Colonic mucosa (tissue), 4 donors: ENCODE results near the gene MYO7B. TPM values are rescaled to one million over a fixed set of nuclear protein-coding genes. Genes with fewer than 3 reads are reported as not detected.

ENCODE experiments used
- DNase-seq: peaks from one replicate; pipeline ENCODE4 v3.0.0-alpha.2; 2020
- H3K27ac ChIP-seq: fragments of 200-600 bp; one replicate; pipeline ENCODE4 v1.8.0; 2021
- H3K27me3 ChIP-seq: fragments of 200-600 bp; one replicate; pipeline ENCODE4 v1.8.0; 2021
- H3K36me3 ChIP-seq: fragments of 200-600 bp; one replicate; pipeline ENCODE4 v1.8.0; 2021
- H3K4me1 ChIP-seq: fragments of 200-600 bp; one replicate; pipeline ENCODE4 v1.8.0; 2021; ENCODE audit warnings: mild to moderate bottlenecking
- H3K4me3 ChIP-seq: fragments of 200-600 bp; one replicate; pipeline ENCODE4 v1.8.0; 2021
- H3K9ac ChIP-seq, 2 donors: one replicate each; pipeline ENCODE4 v1.7.0; 2013; ENCODE audit warnings: control low read depth in 2 of 2, low read depth in 2 of 2, low read length in 2 of 2
- H3K9me3 ChIP-seq: fragments of 200-600 bp; one replicate; pipeline ENCODE4 v1.8.0; 2021
- CTCF ChIP-seq: fragments of 200-600 bp; IDR thresholded peaks from one replicate; pipeline ENCODE4 v1.8.0; 2022; ENCODE audit warnings: antibody characterized with exemption, mild to moderate bottlenecking
- intact Hi-C: fragments of 100-400 bp; cut with DNase I; formaldehyde crosslinking; loops from one replicate; pipeline ENCODE4 v1.14.1; 2022
- total RNA-seq, 2 donors: library from RNA; stranded (reverse); fragmentation: NEBNext Ultra II Directional in 1 of 2; extraction: Animal tissue kit (Norgen Biotek cat#: 25700) in 1 of 2; gene quantifications; one replicate each; pipeline ENCODE4 v1.2.1, GENCODE V29; 2021
- donor health status: healthy.
- donor health status: DM: no; HTN: no; CAD: no.
- donor health status: DM: no; HTN: no; CAD: no.

The MYO7B gene
- total RNA-seq, 2 donors from 2014 or later = 159 to 218 TPM

GRCh38 chr2:127637725-127638252 lies 102.3 kb downstream of the MYO7B start:
- intact Hi-C loops = no loop called here
- Histone ChIP-seq H3K36me3 (no peaks in the 10 kb centered on the region), H3K4me1 (no peaks in the 10 kb centered on the region), H3K9me3 (no peaks in the 10 kb centered on the region), H3K9ac (peak overlapping the region in 1 of 2 donors; percentile 19), H3K4me3 (no peak overlapping the region), H3K27ac (peak overlapping the region; percentile 57), H3K27me3 (no peaks in the 10 kb centered on the region)
- no peak for TF ChIP-seq CTCF
- DNase-seq = no peak

- Histone ChIP-seq H3K4me1 (no peaks in the 10 kb centered on the region), H3K27me3 (no peaks in the 10 kb centered on the region), H3K36me3 (no peaks in the 10 kb centered on the region), H3K27ac (peak overlapping the region; percentile 57), H3K4me3 (no peak overlapping the region), H3K9me3 (no peaks in the 10 kb centered on the region), H3K9ac (peak overlapping the region in 1 of 2 donors; percentile 19)
- intact Hi-C loops = no loop called here
- DNase-seq = no peak
- TF ChIP-seq CTCF = no peak
Measured at GRCh38 chr2:127638361-127639110, 103.1 kb downstream of the MYO7B start.

- H3K36me3 ChIP-seq = no peaks in the 10 kb centered on the region
- H3K9me3 ChIP-seq = no peaks in the 10 kb centered on the region
- no peak overlapping the region for H3K4me3 ChIP-seq
- intact Hi-C loops = no loop called here
- H3K27ac ChIP-seq = no peak overlapping the region
- H3K27me3 ChIP-seq = no peaks in the 10 kb centered on the region
- no peaks in the 10 kb centered on the region for H3K4me1 ChIP-seq
- DNase-seq = no peak
- TF ChIP-seq CTCF = no peak
- H3K9ac ChIP-seq = no peak overlapping the region
Measured at GRCh38 chr2:127639111-127639474, 103.6 kb downstream of the MYO7B start.

GRCh38 chr2:127640082-127641072 lies 104.9 kb downstream of the MYO7B start:
- no peaks in the 10 kb centered on the region for H3K36me3 ChIP-seq
- intact Hi-C loops = no loop called here
- H3K9me3 ChIP-seq = no peaks in the 10 kb centered on the region
- H3K4me3 ChIP-seq = no peak overlapping the region
- H3K27ac ChIP-seq = no peak overlapping the region
- peak; percentile 22 for TF ChIP-seq CTCF
- H3K27me3 ChIP-seq = no peaks in the 10 kb centered on the region
- no peaks in the 10 kb centered on the region for H3K4me1 ChIP-seq
- no peak overlapping the region for H3K9ac ChIP-seq
- no peak for DNase-seq

GRCh38 chr2:127641133-127641532 lies 105.7 kb downstream of the MYO7B start:
- intact Hi-C loops = no loop called here
- no peak for TF ChIP-seq CTCF
- H3K27ac ChIP-seq = no peak overlapping the region

More at GRCh38 chr2:127641133-127641532, 105.7 kb downstream of the MYO7B start:
- Histone ChIP-seq H3K9ac (no peak overlapping the region), H3K4me1 (no peaks in the 10 kb centered on the region), H3K4me3 (no peak overlapping the region), H3K9me3 (no peaks in the 10 kb centered on the region), H3K36me3 (no peaks in the 10 kb centered on the region), H3K27me3 (no peaks in the 10 kb centered on the region)
- DNase-seq = no peak
